ENCODE data around the gene DIAPH1.

DIAPH1 gene

DNA sequence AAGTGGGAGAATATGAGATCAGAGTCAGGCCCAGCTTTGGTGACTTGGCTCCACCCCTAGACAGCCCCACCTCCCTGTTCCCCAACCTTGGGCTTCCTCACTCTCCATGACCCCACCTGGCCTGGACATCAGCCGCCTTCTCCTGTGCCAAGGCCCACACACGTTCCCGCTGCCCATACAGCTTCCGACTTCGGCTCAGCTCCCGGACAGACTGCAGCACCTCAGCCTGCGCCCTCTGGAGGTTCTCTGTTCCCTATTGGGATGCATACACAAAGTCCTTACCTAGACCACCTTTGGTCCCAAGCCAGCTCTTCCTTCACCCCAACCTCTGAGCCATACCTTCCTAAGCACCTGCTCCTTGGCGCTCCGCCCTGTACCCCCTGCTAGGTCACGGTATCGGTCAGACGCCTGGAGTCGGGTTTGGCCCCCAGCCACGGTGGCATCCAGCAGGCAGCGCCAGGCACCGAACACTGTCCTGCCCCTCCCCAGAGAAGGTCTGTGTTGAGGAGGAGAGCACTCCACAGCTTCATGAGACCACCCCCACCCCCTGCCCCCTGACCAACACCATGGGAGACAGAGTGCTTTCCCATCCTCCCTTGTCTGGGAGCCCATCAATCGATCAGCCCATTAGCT is 30.4 kb upstream of the DIAPH1 start:
- peaks cover 18% of the 10 kb centered on the region for H3K4me1 Mint-ChIP-seq
- H3K27ac Mint-ChIP-seq: no peak overlapping the region

DNA sequence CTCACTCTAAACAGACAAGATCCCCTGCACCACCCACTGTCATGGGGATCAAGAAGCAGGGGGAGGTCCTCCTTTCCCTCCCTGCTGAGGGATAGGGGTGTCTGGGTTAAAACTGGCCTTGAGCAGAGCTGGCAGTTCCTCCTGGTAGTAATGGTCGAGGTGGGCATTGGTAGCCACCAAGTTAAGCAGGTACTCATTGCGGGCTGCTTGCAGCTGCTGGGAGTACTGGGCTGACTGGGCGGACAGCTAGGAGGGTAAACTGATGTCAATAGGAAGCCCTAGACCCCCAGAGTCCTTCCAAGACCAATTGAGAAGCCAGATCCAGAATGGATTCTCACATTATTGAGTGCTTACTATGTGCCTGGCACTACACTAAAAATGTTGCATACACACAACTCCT is 29.1 kb upstream of the DIAPH1 start:
- Mint-ChIP-seq H3K9me3 (no peaks in the 10 kb centered on the region), H3K27me3 (no peaks in the 10 kb centered on the region), H3K4me1 (peaks cover 18% of the 10 kb centered on the region), H3K36me3 (ENCODE audit: low read depth) (peaks cover 10% of the 10 kb centered on the region), H3K27ac (no peak overlapping the region), H3K4me3 (no peak overlapping the region)
- DNase-seq (no peak), ATAC-seq (no peak)

More for the DNA sequence above, 30.4 kb upstream of the DIAPH1 start:
- H3K27me3 Mint-ChIP-seq: no peaks in the 10 kb centered on the region
- no peak overlapping the region for H3K4me3 Mint-ChIP-seq
- no peaks in the 10 kb centered on the region for H3K9me3 Mint-ChIP-seq
- ATAC-seq (no peak), DNase-seq (no peak)
- peaks cover 10% of the 10 kb centered on the region for H3K36me3 Mint-ChIP-seq (ENCODE audit: low read depth)

DNA sequence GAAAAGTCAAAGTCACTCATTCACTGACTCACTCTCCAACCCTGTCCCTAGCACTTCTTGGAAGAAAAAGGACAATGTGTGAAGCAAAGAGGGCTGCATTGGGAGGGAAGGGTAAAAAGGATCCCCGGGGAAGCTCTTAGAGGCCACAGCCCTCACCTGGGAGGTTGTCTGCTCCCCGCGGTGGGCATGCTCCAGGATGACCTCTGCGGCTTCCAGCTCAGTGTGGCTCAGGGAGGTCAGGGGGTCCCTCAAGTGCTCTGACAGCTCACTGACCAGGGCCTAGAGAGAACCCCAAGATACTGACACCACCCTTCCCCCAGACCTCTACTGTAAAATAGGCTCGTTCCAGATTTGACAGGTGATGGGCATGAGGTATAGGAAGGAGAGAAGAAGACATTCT is 28.4 kb upstream of the DIAPH1 start:
- ATAC-seq (no peak), DNase-seq (no peak)
- Mint-ChIP-seq H3K27me3 (no peaks in the 10 kb centered on the region), H3K4me1 (peaks cover 17% of the 10 kb centered on the region), H3K36me3 (ENCODE audit: low read depth) (peaks cover 10% of the 10 kb centered on the region), H3K27ac (no peak overlapping the region), H3K4me3 (no peak overlapping the region), H3K9me3 (no peaks in the 10 kb centered on the region)

DNA sequence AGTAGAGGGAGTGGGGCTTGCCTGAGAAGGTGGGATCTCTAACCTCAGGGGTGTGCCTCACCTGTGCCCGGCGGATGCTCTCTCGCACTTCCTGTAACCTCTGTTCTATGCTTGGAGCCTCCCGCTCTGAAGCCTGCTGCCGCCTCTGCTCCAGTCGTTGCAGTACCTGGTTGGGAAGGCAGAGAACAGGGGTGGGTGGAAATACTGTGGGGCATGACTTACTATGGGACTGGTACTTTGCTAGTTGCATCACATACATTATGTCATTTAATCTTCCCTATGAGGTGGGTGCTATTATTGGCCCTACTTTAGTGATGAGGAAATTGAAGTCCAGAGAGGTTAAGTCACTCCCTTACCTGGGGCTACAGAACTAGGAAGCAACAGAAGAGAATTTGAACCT is 27.2 kb upstream of the DIAPH1 start:
- ATAC-seq (no peak), DNase-seq (no peak)
- H3K4me3 Mint-ChIP-seq: no peak overlapping the region
- H3K36me3 Mint-ChIP-seq (ENCODE audit: low read depth): peaks cover 21% of the 10 kb centered on the region
- no peak overlapping the region for H3K27ac Mint-ChIP-seq
- no peaks in the 10 kb centered on the region for H3K9me3 Mint-ChIP-seq
- peaks cover 19% of the 10 kb centered on the region for H3K4me1 Mint-ChIP-seq
- no peaks in the 10 kb centered on the region for H3K27me3 Mint-ChIP-seq

DNA sequence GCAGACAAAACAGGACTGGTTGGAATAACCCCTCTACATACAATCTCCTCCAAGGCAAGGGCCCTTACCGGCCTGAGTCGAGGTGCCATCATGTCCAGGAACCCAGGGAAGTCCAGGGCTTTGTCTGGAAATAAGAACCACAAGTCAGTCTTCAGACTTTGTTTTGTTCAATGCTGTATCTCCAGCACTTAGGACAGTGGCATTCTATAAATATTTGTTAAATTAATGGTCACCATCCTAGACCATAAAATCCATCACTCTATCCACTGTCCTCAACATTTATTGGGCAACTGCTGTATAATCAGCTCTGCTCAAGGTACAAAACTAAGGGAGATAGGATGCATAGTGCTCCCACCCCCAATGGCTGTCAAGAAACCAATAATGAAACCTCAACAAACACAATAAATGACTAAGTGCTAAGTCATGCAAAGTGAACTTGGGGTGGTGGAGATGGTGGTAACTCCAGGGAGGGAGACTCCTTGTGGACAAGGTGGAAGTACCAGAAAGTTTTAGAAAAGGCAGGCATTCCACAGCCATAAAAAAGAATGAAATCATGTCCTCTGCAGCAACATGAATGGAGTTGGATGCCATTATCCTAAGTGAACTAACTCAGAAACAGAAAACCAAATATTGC is 23.0 kb upstream of the DIAPH1 start:
- Mint-ChIP-seq H3K27ac (peak overlapping the region; percentile 63), H3K4me1 (peaks cover 31% of the 10 kb centered on the region), H3K36me3 (ENCODE audit: low read depth) (peaks cover 33% of the 10 kb centered on the region), H3K27me3 (no peaks in the 10 kb centered on the region), H3K9me3 (no peaks in the 10 kb centered on the region), H3K4me3 (no peak overlapping the region)
- ATAC-seq: peak; percentile 42
- no peak for DNase-seq

DNA sequence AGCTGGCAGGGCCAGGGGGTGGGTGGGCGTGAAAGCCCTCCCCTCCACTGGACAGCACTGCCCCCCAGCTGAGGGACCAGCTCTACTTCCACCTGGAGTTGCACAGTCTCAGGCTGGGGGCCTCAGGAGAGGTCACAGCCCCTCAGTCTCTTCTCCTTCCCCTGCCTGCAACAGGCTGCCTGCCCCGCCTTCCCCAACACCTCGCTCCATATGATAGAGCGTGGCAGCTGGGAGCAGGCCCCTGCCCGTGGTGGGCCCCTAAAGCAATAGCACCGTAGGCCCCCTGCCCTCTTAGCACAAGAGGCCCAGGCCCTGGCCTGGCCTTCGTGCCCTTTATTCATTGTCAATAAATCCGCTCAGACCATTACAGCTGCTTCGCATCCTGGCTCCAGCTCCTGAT is 21.9 kb upstream of the DIAPH1 start:
- ATAC-seq (no peak), DNase-seq (no peak)
- Mint-ChIP-seq H3K27ac (peak overlapping the region; percentile 63), H3K4me1 (peaks cover 38% of the 10 kb centered on the region), H3K36me3 (ENCODE audit: low read depth) (peaks cover 30% of the 10 kb centered on the region), H3K4me3 (no peak overlapping the region), H3K27me3 (no peaks in the 10 kb centered on the region), H3K9me3 (no peaks in the 10 kb centered on the region)

DNA sequence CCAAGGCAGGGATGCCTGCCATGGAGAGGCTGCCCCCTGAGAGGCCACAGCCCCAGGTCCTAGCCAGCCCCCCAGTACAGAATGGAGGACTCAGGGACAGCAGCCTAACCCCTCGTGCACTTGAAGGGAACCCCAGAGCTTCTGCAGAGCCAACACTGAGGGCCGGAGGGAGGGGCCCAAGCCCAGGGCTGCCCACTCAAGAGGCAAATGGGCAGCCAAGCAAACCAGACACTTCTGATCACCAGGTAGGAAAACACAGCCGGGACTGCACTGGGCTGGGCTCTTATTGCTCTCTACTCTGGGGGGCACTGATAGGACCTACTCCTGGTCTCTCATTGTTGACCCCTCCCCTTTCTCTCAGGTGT is 21.2 kb upstream of the DIAPH1 start:
- DNase-seq: no peak
- H3K9me3 Mint-ChIP-seq: no peaks in the 10 kb centered on the region
- no peaks in the 10 kb centered on the region for H3K27me3 Mint-ChIP-seq
- no peak overlapping the region for H3K4me3 Mint-ChIP-seq
- peaks cover 31% of the 10 kb centered on the region for H3K36me3 Mint-ChIP-seq (ENCODE audit: low read depth)
- H3K4me1 Mint-ChIP-seq: peaks cover 44% of the 10 kb centered on the region
- no peak overlapping the region for H3K27ac Mint-ChIP-seq
- no peak for ATAC-seq

DNA sequence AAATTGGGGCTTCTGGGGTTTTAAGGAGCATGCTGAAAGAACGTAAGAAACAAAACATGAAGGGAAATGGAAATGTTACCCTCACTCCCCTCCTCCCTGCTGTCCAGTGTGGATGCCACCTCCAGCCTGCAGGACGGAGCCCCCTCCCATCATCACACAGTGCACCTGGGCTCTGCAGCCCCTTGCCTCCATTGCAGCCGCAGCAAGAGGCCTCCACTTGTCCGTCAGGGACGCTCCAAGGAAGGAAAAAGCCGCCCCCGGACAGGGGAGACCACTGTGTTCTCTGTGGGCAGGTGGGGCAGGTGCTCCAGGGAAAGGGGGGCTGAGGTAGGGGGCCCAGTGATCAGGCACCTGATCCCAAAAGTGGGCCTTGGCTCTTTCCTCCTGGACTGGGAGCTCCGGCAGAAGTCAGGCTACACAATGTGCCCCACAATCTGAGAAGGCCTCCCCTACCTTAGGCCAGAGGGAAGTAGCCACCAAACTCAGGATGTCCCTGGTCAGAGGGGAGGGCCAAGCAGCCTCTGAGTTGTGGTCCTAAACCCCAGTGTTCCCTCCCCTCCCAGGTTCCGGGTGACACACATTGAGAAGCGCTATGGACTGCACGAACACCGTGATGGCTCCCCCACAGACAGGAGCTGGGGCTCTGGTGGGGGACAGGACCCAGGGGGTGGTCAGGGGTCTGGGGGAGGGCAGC is 20.7 kb upstream of the DIAPH1 start:
- Mint-ChIP-seq H3K36me3 (ENCODE audit: low read depth) (peaks cover 31% of the 10 kb centered on the region), H3K9me3 (no peaks in the 10 kb centered on the region), H3K4me1 (peaks cover 49% of the 10 kb centered on the region), H3K27ac (peak overlapping the region; percentile 92), H3K4me3 (peak overlapping the region; percentile 90), H3K27me3 (no peaks in the 10 kb centered on the region)
- DNase-seq: no peak
- ATAC-seq: no peak

DNA sequence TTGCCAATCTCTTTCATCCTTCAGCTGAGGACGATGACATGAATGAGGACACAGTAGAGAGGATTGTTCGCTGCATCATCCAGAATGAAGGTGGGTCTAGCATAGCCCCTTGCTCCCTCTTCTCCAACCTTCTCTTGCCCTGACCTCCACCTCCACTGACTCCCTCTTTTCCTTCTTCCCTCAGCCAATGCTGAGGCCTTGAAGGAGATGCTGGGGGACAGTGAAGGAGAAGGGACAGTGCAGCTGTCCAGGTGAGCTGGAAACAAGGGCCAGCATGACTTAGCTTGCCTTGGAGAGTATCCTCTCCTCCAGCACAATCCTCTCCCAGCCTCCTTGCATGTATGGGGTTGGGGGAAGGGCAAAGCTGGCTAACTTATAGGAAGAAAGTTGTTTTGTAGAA is 20.0 kb upstream of the DIAPH1 start:
- peak overlapping the region; percentile 92 for H3K27ac Mint-ChIP-seq
- peaks cover 37% of the 10 kb centered on the region for H3K36me3 Mint-ChIP-seq (ENCODE audit: low read depth)
- peak overlapping the region; percentile 90 for H3K4me3 Mint-ChIP-seq
- ATAC-seq: no peak
- H3K4me1 Mint-ChIP-seq: peaks cover 56% of the 10 kb centered on the region
- no peak for DNase-seq
- no peaks in the 10 kb centered on the region for H3K9me3 Mint-ChIP-seq
- H3K27me3 Mint-ChIP-seq: no peaks in the 10 kb centered on the region

DNA sequence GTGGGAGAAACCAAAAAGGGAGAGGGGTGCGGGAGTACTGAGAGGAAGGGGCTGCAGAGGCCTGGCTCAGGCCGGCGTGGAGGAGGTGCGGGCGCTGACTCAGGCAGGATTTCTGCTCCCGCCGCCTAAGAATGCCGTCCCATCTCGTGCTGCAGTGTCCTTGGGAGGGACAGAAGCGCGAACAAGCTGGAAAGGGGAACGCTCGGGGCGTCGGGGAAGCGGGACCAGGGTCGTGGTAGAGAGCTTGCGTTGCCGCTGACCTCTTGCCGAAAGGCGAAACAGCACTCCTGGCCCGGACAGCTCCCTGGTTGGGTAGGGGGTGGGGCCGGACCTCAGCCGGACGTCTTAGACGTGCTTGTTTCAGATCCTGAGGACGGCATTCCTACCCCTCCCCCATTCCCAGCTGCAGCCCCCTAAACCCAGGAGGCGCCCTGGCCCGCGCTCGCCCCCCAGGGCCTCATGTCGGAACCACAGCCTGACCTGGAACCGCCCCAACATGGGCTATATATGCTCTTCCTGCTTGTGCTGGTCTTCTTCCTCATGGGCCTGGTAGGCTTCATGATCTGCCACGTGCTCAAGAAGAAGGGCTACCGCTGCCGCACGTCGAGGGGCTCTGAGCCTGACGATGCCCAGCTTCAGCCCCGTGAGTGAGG is 19.1 kb upstream of the DIAPH1 start:
- Mint-ChIP-seq H3K27me3 (no peaks in the 10 kb centered on the region), H3K27ac (peak overlapping the region; percentile 92), H3K4me1 (peaks cover 58% of the 10 kb centered on the region), H3K9me3 (no peaks in the 10 kb centered on the region), H3K36me3 (ENCODE audit: low read depth) (peaks cover 37% of the 10 kb centered on the region), H3K4me3 (peak overlapping the region; percentile 90)
- DNase-seq (peak; percentile 76), ATAC-seq (peak; percentile 39)

DNA sequence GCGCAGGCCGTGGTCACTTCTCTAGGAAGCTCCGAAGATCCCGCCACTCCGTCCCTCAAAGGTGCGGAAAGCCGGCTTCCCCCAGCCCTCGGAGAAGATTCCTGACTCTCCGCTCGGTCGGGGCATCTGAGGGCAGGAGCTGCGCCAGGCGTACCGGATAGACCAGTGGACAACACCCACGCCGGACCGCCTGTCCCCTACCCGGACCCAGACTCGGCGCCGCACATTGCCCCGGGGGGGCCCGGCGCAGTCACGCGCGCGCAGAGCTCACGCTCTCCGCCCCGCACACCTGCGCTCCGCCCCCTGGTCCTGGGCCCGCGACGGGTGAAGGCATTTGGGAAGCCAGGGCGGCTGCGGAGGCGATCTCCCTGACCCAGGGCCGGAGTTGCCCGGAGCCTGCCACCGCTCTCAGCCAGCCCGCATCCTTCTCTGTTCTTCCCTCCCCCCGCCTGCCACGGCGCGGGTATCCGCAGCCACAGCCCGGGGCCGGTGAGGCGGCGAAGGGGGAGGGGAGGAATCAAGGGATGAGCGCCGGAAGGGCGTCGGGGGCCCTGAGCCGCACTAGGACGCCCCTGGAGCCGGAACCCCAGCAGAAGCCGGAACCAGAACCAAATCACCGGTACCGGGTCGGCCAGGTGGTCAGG is 18.4 kb upstream of the DIAPH1 start:
- peaks cover 63% of the 10 kb centered on the region for H3K4me1 Mint-ChIP-seq
- DNase-seq: peak; percentile 62
- peak overlapping the region; percentile 90 for H3K4me3 Mint-ChIP-seq
- H3K9me3 Mint-ChIP-seq: no peaks in the 10 kb centered on the region
- peak; percentile 38 for ATAC-seq
- H3K36me3 Mint-ChIP-seq (ENCODE audit: low read depth): peaks cover 40% of the 10 kb centered on the region
- no peaks in the 10 kb centered on the region for H3K27me3 Mint-ChIP-seq
- peak overlapping the region; percentile 92 for H3K27ac Mint-ChIP-seq

DNA sequence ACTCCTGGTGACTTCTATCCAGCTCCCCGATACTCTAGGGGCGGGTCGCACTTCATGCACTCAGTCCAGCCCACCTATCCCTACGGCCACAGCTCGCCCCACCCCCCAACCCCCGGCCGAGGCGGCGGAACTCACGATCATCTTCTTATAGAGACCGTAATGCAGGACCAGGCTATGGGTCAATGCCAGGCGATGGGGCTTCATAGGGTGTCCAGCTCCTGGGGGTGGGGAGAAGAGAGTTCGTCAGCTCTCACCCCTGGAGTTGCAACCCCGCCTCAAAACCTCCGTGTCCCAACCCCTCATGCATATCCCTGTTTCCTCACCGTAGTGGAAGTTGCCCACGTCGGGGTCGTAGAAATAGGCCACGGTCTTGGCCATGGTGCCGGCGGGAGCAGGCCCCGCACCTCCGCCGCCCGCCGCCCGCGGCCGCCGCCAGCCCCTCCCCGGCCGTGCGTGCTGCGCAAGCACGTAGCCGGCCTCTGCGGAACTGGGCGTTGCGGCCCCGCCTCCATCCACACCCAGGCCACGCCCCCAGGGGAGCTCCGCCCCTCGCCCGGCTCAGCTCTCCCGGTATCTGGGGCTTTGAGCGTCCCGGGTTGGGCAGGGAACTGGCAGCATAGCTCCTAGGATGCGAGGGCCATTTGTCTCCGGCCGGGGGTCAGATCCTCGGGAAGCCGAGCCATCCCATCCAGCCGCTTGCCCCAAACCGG is 17.8 kb upstream of the DIAPH1 start, which contains the start of the genes HDAC3 and RELL2:
HDAC3 (minus strand) TSS at position 437 of the 710 bp plus-strand sequence; CDS start at position 378, 59 bp downstream.
RELL2 (plus strand) TSS at position 585 of the 710 bp plus-strand sequence. CDS start 1,229 bp downstream, outside the sequence.
- H3K4me1 Mint-ChIP-seq: peaks cover 58% of the 10 kb centered on the region
- H3K27me3 Mint-ChIP-seq: no peaks in the 10 kb centered on the region
- ATAC-seq (peak; percentile 84), DNase-seq (peak; percentile 97)
- no peaks in the 10 kb centered on the region for H3K9me3 Mint-ChIP-seq
- peaks cover 38% of the 10 kb centered on the region for H3K36me3 Mint-ChIP-seq (ENCODE audit: low read depth)
- H3K27ac Mint-ChIP-seq: peak within 1 kb of the TSS; percentile 92
- peak within 1 kb of the TSS; percentile 90 for H3K4me3 Mint-ChIP-seq

DNA sequence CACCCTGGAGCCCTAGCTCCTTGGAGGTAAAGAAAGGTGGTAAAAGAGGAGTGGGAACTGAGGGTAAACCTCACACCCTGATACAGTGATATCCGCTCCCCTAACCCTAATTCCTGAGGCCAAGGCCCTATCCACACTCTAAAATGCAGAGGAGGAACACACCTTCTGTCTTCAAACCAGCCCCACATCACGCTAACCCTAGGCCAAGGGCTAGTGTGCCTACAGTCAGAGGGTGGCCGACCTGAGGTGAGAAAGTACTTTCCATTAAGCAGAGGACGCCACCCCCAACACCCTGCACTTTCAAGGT is 17.3 kb upstream of the DIAPH1 start:
- no peak for ATAC-seq
- H3K36me3 Mint-ChIP-seq (ENCODE audit: low read depth): peaks cover 33% of the 10 kb centered on the region
- no peaks in the 10 kb centered on the region for H3K27me3 Mint-ChIP-seq
- peaks cover 53% of the 10 kb centered on the region for H3K4me1 Mint-ChIP-seq
- H3K4me3 Mint-ChIP-seq: peak overlapping the region; percentile 90
- DNase-seq: peak; percentile 31
- peak overlapping the region; percentile 74 for H3K27ac Mint-ChIP-seq
- no peaks in the 10 kb centered on the region for H3K9me3 Mint-ChIP-seq

DNA sequence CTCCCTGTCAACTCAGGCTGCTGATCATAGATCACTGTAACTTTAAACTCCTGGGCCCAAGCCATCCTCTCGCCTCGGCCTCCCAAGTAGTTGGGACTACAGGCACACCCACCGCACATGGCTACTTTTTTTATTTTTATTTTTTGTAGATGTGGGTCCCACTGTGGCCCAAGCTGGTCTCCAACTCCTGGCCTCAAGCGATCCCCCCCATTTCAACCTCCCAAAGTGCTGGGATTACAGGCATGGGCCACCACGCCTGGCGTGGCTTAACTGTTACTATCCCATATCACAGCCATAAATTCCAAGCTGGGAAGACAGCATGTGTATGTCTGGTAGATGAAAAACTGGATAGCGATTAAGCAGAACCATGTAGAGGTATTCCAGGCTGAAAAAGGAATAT is 16.8 kb upstream of the DIAPH1 start:
- Mint-ChIP-seq H3K27me3 (no peaks in the 10 kb centered on the region), H3K36me3 (ENCODE audit: low read depth) (peaks cover 29% of the 10 kb centered on the region), H3K9me3 (no peaks in the 10 kb centered on the region), H3K4me1 (peaks cover 49% of the 10 kb centered on the region), H3K4me3 (peak overlapping the region; percentile 90), H3K27ac (peak overlapping the region; percentile 74)
- DNase-seq (no peak), ATAC-seq (no peak)
